Measurements from ENCODE around the gene PDE4B.

- no peak for TF ChIP-seq POLR2A (IDR thresholded peaks at IDR 0.05)
- no peak for TF ChIP-seq CTCF (IDR thresholded peaks at IDR 0.05)
Measured at GRCh38 chr1:66243548-66244130, 450.9 kb downstream of the PDE4B start.

Measured in lower leg skin (tissue), 3 donors.